Embryonic facial prominence (tissue), 1 donor: ENCODE results near the gene B9D1.

Source experiments
- DNase-seq: peaks from one replicate; pipeline ENCODE4 v3.0.0-alpha.2; 2016; ENCODE audit errors: extremely low spot score

Gene B9D1

GRCh38 chr17:19376811-19377210, 14.3 kb upstream of the B9D1 start:
- DNase-seq = no peak

DNA sequence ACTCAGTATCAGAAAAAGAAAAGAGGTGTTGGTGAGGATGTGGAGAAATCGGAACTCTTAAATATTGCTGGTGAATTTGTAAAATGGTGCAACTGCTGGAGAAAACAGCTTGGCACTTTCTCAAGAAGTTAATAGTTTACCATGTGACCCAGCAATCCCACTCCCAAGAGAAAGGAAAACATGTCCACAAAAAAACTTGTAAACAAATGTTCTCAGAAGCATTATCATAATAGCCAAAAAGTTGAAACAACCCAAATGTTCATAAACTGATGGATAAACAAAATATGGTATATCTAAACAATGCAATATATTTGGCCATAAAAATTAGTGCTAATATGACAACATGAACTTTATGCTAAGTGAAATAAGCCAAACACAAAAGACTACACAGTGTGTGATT, 13.2 kb upstream of the B9D1 start:
- DNase-seq = no peak

DNA sequence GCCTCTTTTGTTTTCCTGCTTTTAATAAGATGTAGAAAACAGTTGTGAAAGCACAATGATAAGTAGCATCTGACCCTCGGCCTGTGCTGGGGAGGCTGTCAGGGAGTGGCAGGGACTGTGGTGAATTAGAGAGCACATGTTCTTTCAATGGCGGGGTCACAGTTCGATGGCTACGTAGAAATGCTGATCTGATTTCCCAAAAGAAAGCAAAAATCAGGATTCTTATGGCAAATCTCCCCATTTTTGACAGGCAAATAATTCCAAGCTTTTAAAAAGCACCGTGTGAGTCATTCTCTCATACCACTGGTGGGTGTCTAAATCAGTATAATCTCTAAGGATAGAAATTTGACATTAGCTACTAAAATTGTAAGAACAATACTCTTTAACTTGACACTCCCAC, 11.6 kb upstream of the B9D1 start:
- no peak for DNase-seq

- DNase-seq = no peak
Observed at GRCh38 chr17:19372866-19373504, 10.5 kb upstream of the B9D1 start.

DNA sequence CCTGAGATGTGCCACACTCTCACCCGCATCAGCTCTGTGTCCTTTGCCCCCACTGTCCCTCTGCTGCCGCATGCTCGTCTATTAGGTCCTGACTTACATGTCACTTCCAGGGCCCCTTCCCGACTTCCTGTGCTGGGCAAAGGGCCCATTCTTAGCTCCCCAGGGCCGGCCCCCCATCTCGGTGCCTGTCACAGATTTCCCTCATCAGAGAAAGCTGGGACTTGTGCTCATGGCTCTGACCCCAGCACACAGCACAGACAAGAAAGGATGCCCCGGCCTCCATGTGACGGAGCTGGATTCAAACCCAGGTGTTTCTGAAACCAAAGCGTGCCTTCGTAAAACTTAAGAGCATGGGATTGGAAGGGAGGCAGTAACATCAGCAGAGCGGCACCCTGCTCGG, 9.9 kb upstream of the B9D1 start:
- DNase-seq = no peak

GRCh38 chr17:19372011-19372370, 9.5 kb upstream of the B9D1 start:
- no peak for DNase-seq

DNA sequence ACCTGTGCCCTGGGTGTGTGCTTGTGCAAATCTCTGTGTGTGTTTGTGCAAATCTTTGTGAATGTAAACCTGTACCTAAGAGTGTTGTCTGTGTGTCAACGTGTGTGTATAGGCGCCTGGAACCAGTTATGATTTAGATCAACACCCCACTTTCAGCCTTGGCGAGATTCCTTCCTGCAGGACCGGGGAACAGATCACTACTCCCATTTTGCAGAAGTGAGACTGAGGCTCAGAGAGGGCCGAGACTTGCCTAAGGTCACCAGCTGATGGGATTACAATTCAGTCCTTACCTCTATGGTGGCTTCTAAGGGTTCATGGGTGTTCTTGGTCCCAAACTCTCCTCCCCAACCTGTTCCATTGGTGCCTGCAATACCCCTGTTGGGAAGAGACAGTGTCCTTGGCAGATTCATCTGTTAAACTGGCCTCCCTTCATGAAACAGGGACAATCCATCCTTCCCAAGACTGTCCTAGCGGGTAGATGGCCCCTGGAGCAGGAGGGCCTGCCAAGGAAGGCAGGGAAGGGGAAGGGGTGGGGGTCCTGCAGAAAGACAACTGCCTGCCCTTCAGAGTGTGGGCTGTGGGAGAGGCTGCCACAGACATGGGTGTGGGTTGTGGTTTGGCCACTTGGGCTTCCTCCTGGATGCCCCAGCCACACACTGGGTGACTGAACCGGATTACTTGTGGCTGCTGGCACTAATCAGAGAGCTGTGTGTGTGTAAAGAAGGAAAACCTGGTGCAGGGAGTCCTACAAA, 8.9 kb upstream of the B9D1 start:
- DNase-seq = no peak

GRCh38 chr17:19370493-19370960, 8.0 kb upstream of the B9D1 start:
- no peak for DNase-seq

- DNase-seq = no peak
Observed at GRCh38 chr17:19369846-19370492, 7.4 kb upstream of the B9D1 start.

DNA sequence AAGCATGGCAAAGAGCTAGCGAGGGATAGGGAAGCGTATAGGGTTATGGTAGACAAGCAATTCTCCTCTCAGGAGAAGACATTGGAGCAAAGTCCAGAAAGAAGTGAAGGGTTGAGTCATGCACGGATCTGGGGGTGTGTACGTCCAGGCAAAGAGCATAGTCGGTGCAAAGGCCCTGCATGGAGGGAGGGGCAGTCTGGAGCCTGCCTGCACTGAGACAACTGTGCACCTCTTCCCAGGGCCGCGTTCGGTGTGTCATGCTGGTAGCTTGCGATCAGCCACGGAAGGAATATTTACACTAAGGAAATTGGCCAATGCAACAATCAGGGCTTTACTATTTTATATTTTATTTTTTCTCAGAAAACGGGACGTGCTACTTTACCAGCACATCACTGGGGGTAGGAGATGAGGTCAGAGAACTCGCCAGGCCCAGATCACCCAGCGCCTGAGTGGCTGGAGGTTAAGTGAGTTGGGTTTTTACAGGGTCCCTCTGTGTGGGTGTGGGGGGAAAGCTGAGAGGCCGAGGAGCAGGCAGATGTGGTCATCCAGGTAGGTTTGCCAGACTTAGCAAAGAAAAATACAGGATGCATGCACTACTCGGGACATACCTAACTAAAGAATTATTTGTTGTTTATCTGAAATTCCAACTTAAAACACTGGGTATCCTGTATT, 6.7 kb upstream of the B9D1 start:
- no peak for DNase-seq

DNA sequence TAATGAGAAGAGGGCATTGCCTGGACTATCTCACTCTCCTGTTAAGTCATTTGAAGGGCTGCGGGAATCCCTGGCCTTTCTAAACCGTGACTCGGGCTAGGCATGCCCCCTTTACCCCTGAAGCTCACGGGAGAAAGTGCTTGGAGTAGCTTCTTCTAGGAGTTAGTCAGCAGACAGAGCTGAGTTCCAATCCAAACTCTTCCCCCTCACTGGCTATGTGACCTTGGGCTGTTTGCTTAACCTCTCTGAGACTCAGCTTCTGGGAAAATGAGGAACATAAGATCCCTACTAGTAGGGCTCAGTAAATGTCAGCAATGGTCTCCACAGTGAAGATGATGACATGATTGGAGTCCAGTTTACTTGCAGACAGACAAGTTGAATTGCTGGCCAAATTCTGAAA, 5.7 kb upstream of the B9D1 start:
- no peak for DNase-seq

DNA sequence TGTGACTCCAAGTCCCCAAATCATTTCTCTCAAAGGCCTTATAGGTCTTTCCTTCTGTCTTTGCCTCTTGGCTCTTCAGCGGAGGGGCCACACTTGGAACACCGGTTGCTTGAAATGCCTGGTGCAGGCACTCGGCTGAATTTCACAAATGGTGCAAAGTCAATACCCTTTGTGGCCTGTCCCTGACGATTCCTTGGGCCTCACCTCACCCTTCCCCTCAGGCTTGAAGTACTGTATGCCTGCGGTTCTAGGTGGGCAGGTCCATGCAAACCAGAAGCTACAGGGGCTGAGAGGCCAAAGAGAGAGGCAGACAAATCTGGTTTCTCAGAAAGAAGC, 4.1 kb upstream of the B9D1 start:
- DNase-seq = no peak

GRCh38 chr17:19365833-19366636, 3.5 kb upstream of the B9D1 start:
- no peak for DNase-seq

- DNase-seq = no peak
Observed at GRCh38 chr17:19365499-19365817, 2.9 kb upstream of the B9D1 start.

DNA sequence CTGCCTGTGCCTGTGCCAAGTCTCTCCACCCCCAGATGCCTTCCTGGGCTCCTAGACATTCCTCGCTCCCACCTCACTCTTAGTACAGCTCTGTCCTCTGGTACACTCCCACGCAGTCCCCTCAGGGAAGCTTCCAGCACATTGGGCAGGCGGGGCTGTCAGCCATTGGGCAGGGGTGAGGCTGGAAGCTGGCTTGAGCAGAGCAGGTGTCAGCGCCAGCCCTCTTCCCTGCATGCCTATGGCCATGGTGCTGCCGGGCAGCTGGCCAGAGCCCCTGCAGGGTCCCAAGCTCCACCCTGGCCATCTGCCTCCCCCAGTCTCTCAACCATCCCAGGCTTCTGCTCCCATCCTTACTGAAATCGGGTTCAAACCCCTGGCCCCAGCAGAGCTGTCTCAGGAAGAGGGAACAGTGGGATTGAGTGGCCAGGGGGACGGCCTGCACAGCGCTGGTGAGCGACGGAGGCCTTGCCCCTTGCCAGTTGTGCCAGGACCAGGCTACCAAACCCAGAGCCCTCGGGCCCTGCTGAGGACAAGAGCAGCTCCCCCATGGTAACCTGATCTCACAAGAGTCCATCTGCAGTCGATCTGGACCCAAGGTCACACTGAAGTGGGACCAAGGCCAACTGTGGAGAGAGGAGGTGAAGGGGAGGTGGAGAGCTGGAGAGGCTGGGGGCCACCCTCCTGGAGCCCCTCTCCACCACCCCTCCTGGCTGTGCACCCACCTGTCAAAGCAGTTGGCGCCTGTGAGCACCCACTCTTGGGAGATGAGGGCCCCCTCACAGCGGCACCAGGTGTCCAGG, 2.4 kb upstream of the B9D1 start:
- no peak for DNase-seq

- no peak for DNase-seq
Observed at GRCh38 chr17:19363460-19364035, 1.0 kb upstream of the B9D1 start.

- no peak for DNase-seq
Observed at GRCh38 chr17:19363114-19363438, 553 bp upstream of the B9D1 start.

GRCh38 chr17:19361944-19362276, 613 bp downstream of the B9D1 start:
- no peak for DNase-seq

DNA sequence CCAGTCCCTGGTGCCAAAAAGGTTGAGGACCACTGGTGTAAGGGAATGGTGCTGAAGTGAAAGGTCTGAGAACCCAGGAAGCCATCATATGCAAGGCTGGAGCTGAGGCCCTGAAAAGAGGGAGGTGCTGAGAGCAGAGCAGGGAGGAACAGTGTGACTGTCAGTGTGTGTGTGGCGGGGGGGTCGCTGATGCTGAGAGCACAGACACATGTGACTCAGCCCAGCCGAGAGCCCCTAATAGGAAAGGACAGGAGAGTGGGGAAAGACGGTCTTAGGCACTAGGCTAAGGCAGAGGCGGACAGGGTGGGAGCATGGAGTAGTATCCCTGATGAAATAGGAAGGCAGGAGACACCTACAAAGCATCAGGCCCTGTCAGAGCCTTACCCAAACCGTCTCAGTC, 1.2 kb downstream of the B9D1 start:
- DNase-seq = no peak

DNA sequence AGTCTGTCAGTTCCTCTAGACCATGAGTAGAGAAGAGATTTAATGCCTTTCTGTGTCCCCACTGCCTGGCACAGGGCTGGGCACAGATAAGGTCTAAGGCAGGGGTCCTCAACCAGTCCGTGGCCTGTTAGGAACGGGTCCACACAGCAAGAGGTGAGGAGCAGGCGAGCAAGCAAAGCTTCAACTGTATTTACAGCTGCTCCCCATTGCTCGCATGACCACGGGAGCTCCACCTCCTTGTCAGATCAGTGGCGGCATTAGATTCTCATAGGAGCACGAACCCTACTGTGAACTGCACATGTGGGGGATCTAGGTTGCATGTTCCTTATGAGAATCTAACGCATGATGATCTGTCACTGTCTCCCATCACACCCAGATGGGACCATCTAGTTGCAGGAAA, 1.8 kb downstream of the B9D1 start:
- DNase-seq = no peak

DNA sequence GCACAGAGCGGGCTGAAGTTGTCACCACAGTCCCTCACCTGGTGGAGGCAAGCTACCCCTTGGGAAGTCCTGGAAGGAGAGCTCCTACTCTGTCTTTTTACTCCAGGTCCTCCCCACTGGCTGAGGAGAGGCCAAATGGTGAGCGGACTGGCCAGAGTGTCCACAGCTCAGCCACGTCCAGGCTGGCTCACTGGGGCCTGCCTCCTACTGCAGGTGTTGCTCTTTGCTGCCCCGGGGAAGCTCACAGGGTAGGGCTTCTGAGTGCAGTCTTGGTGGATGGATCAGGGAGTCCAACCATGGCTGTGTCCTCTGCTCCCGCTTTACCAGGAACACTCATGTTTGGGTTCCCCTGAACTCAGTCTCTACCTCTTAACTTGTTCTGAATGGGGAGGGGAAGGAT, 2.7 kb downstream of the B9D1 start:
- no peak for DNase-seq
